BLaER1 (cell line): ENCODE results near the gene EVX1.

Experiments used
- H3K27ac ChIP-seq: shearing (Covaris generic); formaldehyde crosslinking; 2 replicates; pipeline ENCODE4 v1.8.1; 2022
- H3K27me3 ChIP-seq: shearing (Covaris generic); formaldehyde crosslinking; 2 replicates; pipeline ENCODE4 v1.8.1; 2022
- H3K36me3 ChIP-seq: shearing (Covaris generic); formaldehyde crosslinking; 2 replicates; pipeline ENCODE4 v1.8.1; 2022
- H3K4me1 ChIP-seq: shearing (Covaris generic); formaldehyde crosslinking; 2 replicates; pipeline ENCODE4 v1.8.1; 2022
- H3K4me2 ChIP-seq: shearing (Covaris generic); formaldehyde crosslinking; 2 replicates; pipeline ENCODE4 v1.8.1; 2022
- H3K4me3 ChIP-seq: shearing (Covaris generic); formaldehyde crosslinking; 2 replicates; pipeline ENCODE4 v1.8.1; 2022
- H3K9ac ChIP-seq: shearing (Covaris generic); formaldehyde crosslinking; 2 replicates; pipeline ENCODE4 v1.8.1; 2022
- H3K9me3 ChIP-seq: shearing (Covaris generic); formaldehyde crosslinking; 2 replicates; pipeline ENCODE4 v1.8.1; 2022
- H4K20me1 ChIP-seq: shearing (Covaris generic); formaldehyde crosslinking; 2 replicates; pipeline ENCODE4 v1.8.1; 2022
- Cebpa-rat ChIP-seq: shearing (Covaris generic); IDR thresholded peaks from 2 replicates; pipeline ENCODE4 v1.8.1; 2022

Gene EVX1

GRCh38 chr7:27205325-27206280 is 37.0 kb upstream of the EVX1 start:
- H3K9me3 ChIP-seq, result peaks cover 6% of the 10 kb centered on the region; the same call in 1 of the 2 replicates
- no peaks in the 10 kb centered on the region for H3K36me3 ChIP-seq
- H4K20me1 ChIP-seq, result peaks cover 81% of the 10 kb centered on the region
- no peak overlapping the region for H3K27ac ChIP-seq
- no peak overlapping the region for H3K4me3 ChIP-seq
- no peak for TF ChIP-seq Cebpa-rat
- H3K4me1 ChIP-seq, result peaks cover 10% of the 10 kb centered on the region; the same call in 1 of the 2 replicates
- H3K9ac ChIP-seq, result no peak overlapping the region
- H3K27me3 ChIP-seq, result peaks cover 98% of the 10 kb centered on the region
- H3K4me2 ChIP-seq, result no peak overlapping the region

- no peak overlapping the region for H3K27ac ChIP-seq
- peaks cover 6% of the 10 kb centered on the region; the same call in 1 of the 2 replicates for H3K9me3 ChIP-seq
- H3K27me3 ChIP-seq, result peaks cover 98% of the 10 kb centered on the region
- no peak for TF ChIP-seq Cebpa-rat
- H3K4me3 ChIP-seq, result no peak overlapping the region
- no peak overlapping the region for H3K9ac ChIP-seq
- H3K36me3 ChIP-seq, result no peaks in the 10 kb centered on the region
- H4K20me1 ChIP-seq, result peaks cover 73% of the 10 kb centered on the region
- no peaks in the 10 kb centered on the region for H3K4me1 ChIP-seq
- H3K4me2 ChIP-seq, result no peak overlapping the region
Measured at GRCh38 chr7:27207348-27207985, 35.1 kb upstream of the EVX1 start.

DNA sequence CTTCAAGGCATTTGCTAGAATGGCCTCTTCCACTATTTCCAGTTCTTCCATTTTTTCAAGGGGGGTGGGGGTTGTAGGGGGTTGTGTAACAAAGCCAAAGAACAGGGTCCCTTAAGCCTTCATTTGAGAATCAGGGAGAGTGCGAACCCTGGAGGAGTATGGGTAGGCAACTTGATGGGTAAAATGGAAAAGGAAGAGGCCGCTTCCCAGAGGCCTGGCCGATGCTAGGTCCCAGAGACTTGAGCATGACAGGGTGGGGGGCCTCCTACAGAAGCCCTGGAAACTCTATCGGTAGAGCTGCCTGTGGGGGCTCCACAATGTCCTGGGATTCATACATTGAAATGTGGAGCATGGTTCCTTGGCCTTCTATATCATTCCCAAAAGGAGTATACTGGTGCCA is 33.6 kb upstream of the EVX1 start:
- H3K4me2 ChIP-seq, result no peak overlapping the region
- TF ChIP-seq Cebpa-rat, result no peak
- no peak overlapping the region for H3K27ac ChIP-seq
- H3K36me3 ChIP-seq, result no peaks in the 10 kb centered on the region
- peaks cover 6% of the 10 kb centered on the region; the same call in 1 of the 2 replicates for H3K9me3 ChIP-seq
- peaks cover 58% of the 10 kb centered on the region for H4K20me1 ChIP-seq
- H3K4me3 ChIP-seq, result no peak overlapping the region
- H3K27me3 ChIP-seq, result peaks cover 98% of the 10 kb centered on the region
- H3K9ac ChIP-seq, result no peak overlapping the region
- no peaks in the 10 kb centered on the region for H3K4me1 ChIP-seq

GRCh38 chr7:27209933-27210440 is 32.6 kb upstream of the EVX1 start:
- Histone ChIP-seq H3K4me3 (no peak overlapping the region), H3K27ac (no peak overlapping the region), H3K4me2 (no peak overlapping the region), H3K4me1 (no peaks in the 10 kb centered on the region), H3K9ac (no peak overlapping the region), H3K27me3 (peaks cover 95% of the 10 kb centered on the region), H4K20me1 (peaks cover 48% of the 10 kb centered on the region), H3K9me3 (peaks cover 6% of the 10 kb centered on the region; the same call in 1 of the 2 replicates), H3K36me3 (no peaks in the 10 kb centered on the region)
- no peak for TF ChIP-seq Cebpa-rat

DNA sequence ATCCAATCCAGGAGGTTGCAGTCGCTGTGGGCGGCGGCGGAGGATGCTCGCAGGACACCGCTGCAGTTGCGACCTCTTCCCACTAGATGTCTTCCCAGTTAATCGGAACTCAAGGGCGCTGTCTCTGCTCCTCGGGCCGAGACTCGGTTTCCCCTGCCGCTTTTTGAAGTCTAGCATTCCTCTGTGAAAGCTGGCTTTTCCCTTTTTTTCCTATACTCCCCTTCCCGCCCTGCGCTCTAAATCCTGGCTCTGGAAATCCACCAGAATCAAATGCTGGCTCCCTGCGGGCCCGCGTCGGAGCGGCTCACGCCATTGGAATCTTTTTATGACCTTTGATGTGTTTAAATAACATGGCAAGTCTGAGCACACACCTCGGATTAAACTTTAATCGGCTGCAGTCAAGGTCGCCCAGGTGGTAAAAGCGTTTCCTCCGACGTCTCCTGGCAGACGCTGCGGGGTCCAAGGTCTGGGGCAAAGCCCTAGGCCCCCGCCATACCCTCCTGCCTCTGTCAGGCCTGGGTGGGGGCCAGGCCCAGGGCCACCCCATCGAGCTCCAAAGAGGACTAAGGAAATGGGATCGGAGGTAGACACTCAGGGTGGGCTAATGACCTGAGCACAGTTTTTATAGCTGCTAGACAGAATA is 32.0 kb upstream of the EVX1 start:
- H3K27ac ChIP-seq, result no peak overlapping the region
- peaks cover under 1% of the 10 kb centered on the region; the same call in 1 of the 2 replicates for H3K9me3 ChIP-seq
- H4K20me1 ChIP-seq, result peaks cover 42% of the 10 kb centered on the region
- H3K27me3 ChIP-seq, result peaks cover 93% of the 10 kb centered on the region
- H3K4me1 ChIP-seq, result no peaks in the 10 kb centered on the region
- no peaks in the 10 kb centered on the region for H3K36me3 ChIP-seq
- no peak overlapping the region for H3K4me3 ChIP-seq
- TF ChIP-seq Cebpa-rat, result no peak
- no peak overlapping the region for H3K4me2 ChIP-seq
- H3K9ac ChIP-seq, result no peak overlapping the region

DNA sequence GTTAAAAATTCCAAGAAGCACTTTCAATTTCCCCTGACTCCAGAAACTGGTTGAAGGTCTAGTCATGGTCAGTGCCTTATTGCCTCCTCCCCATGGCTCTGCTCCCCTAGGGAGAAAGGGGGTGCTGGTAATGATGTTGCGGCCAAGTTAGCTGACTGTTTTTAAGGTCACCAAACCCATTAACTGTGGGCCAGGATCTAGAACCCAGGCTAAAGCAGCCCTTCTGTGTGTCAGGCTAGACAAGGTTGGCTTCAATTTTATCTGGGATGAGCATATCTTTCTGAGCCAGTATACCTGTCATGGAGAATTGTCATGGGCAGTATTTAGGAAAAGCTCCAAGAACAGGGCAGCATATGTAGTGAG is 31.5 kb upstream of the EVX1 start:
- Histone ChIP-seq H3K36me3 (no peaks in the 10 kb centered on the region), H3K9me3 (no peaks in the 10 kb centered on the region), H3K4me1 (no peaks in the 10 kb centered on the region), H3K4me2 (no peak overlapping the region), H3K27me3 (peaks cover 88% of the 10 kb centered on the region), H3K9ac (no peak overlapping the region), H3K4me3 (no peak overlapping the region), H4K20me1 (peaks cover 37% of the 10 kb centered on the region; the same call in 1 of the 2 replicates), H3K27ac (no peak overlapping the region)
- no peak for TF ChIP-seq Cebpa-rat

DNA sequence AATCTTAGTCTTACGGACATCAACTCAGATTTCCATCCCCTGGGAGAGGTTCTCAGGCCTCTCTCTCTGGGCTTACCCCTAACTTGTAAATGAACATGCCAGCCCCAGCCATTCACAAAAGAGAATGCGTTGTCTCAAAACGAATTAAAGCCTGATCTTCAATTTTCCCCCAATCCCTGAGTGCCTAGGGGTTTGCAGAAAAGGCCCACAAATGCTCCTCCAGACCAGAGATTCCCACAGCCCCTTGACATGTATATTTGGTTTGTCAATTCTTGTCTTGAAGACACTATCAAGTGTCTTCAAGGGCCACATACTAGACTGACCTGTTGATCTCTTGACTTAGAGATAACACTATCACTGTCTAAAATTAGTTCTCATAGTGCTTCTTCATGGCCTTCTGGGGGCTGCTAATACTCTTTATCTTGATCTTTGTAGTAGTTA is 30.8 kb upstream of the EVX1 start:
- Histone ChIP-seq H4K20me1 (peaks cover 35% of the 10 kb centered on the region; the same call in 1 of the 2 replicates), H3K27ac (no peak overlapping the region), H3K27me3 (peaks cover 85% of the 10 kb centered on the region), H3K4me2 (no peak overlapping the region), H3K9ac (no peak overlapping the region), H3K36me3 (no peaks in the 10 kb centered on the region), H3K9me3 (no peaks in the 10 kb centered on the region), H3K4me1 (no peaks in the 10 kb centered on the region), H3K4me3 (no peak overlapping the region)
- TF ChIP-seq Cebpa-rat, result no peak

GRCh38 chr7:27212497-27213432 is 29.8 kb upstream of the EVX1 start:
- Histone ChIP-seq H3K4me2 (no peak overlapping the region), H3K9me3 (no peaks in the 10 kb centered on the region), H3K9ac (no peak overlapping the region), H3K27ac (no peak overlapping the region), H3K4me1 (no peaks in the 10 kb centered on the region), H4K20me1 (peaks cover 26% of the 10 kb centered on the region; the same call in 1 of the 2 replicates), H3K36me3 (no peaks in the 10 kb centered on the region), H3K27me3 (peaks cover 81% of the 10 kb centered on the region), H3K4me3 (no peak overlapping the region)
- no peak for TF ChIP-seq Cebpa-rat
